ENCODE data around the gene MXI1. TPM values are rescaled to one million over a fixed set of nuclear protein-coding genes. Genes with fewer than 3 reads are reported as not detected.
A peak's percentile ranks its signal among the peaks of the same experiment; 100 is the strongest.

The MXI1 gene
- polyA plus RNA-seq, 1 experiment = 17.1 TPM

DNA sequence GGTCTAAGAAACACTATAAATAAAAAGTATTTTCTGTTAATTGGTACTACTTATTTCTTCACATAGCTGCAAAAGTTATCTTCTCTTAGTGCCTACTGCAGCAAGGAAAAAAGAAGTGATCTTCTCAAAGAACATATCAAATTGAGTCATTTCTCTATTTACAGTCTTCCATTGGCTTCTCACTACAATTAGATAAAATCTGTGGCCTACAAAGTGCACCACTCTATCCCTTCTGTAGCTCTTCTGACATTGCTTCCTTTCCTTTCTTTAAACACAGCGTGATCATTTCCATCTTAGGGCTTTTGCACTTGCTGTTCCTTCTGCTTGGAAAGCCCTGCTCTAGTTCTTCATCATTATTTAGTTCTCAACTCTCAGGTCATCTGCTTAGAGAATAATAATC is 44.7 kb downstream of the MXI1 start:
- no peak for DNase-seq (ENCODE audit: low read depth)
- Histone ChIP-seq H3K36me3 (ENCODE audit: control insufficient read depth, insufficient read depth, low read length) (no peaks in the 10 kb centered on the region), H3K4me3 (ENCODE audit: low read depth, low read length) (no peak overlapping the region), H3K27me3 (ENCODE audit: control insufficient read depth, insufficient read depth, low read length) (no peaks in the 10 kb centered on the region)
- TF ChIP-seq, protein P1, sequence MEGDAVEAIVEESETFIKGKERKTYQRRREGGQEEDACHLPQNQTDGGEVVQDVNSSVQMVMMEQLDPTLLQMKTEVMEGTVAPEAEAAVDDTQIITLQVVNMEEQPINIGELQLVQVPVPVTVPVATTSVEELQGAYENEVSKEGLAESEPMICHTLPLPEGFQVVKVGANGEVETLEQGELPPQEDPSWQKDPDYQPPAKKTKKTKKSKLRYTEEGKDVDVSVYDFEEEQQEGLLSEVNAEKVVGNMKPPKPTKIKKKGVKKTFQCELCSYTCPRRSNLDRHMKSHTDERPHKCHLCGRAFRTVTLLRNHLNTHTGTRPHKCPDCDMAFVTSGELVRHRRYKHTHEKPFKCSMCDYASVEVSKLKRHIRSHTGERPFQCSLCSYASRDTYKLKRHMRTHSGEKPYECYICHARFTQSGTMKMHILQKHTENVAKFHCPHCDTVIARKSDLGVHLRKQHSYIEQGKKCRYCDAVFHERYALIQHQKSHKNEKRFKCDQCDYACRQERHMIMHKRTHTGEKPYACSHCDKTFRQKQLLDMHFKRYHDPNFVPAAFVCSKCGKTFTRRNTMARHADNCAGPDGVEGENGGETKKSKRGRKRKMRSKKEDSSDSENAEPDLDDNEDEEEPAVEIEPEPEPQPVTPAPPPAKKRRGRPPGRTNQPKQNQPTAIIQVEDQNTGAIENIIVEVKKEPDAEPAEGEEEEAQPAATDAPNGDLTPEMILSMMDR (IDR thresholded peaks at IDR 0.05; ENCODE audit: insufficient read depth, low read depth, low read length) = no peak
- POLR2A ChIA-PET = no interaction called here
- CTCF ChIA-PET = interaction anchor here (0.6 kb wide), 1 partner anchor 1153 kb away, joined by 3 read pairs; no protein-coding TSS in a partner anchor

GRCh38 chr10:110254467-110254866 is 47.1 kb downstream of the MXI1 start:
- Histone ChIP-seq H3K36me3 (ENCODE audit: control insufficient read depth, insufficient read depth, low read length) (no peaks in the 10 kb centered on the region), H3K27me3 (ENCODE audit: control insufficient read depth, insufficient read depth, low read length) (no peaks in the 10 kb centered on the region), H3K4me3 (ENCODE audit: low read depth, low read length) (no peak overlapping the region)
- ChIA-PET CTCF (interaction anchor here (1.7 kb wide), 1 partner anchor 25 kb away, joined by 4 read pairs; no protein-coding TSS in a partner anchor), POLR2A (no interaction called here)
- TF ChIP-seq, protein P1 (IDR thresholded peaks at IDR 0.05; ENCODE audit: insufficient read depth, low read depth, low read length) = no peak
- no peak for DNase-seq (ENCODE audit: low read depth)

DNA sequence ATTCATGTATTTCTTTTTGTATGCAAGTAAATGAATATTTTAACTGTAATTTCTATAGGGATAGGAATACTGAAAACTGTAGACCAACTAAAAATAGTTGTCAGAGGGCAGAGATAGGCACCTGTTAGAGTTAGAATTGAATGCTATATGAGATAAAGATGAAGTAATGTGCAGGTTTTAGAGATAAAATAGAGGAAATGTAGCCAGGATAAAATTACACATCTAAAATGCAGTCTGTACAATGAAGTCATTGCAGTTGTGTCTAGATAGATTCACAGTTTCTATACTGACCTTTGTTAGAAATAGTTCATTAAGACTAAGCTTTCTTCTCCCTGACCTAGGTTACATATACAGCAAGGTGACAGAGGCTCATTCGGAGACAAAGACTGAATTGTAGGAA is 51.1 kb downstream of the MXI1 start:
- TF ChIP-seq, protein P1 (IDR thresholded peaks at IDR 0.05; ENCODE audit: insufficient read depth, low read depth, low read length) = no peak
- Histone ChIP-seq H3K4me3 (ENCODE audit: low read depth, low read length) (no peak overlapping the region), H3K36me3 (ENCODE audit: control insufficient read depth, insufficient read depth, low read length) (no peaks in the 10 kb centered on the region), H3K27me3 (ENCODE audit: control insufficient read depth, insufficient read depth, low read length) (no peaks in the 10 kb centered on the region)
- no peak for DNase-seq (ENCODE audit: low read depth)
- ChIA-PET CTCF (interaction anchor here (1.8 kb wide), 1 partner anchor 20 kb away, joined by 6 read pairs; no protein-coding TSS in a partner anchor), POLR2A (no interaction called here)

DNA sequence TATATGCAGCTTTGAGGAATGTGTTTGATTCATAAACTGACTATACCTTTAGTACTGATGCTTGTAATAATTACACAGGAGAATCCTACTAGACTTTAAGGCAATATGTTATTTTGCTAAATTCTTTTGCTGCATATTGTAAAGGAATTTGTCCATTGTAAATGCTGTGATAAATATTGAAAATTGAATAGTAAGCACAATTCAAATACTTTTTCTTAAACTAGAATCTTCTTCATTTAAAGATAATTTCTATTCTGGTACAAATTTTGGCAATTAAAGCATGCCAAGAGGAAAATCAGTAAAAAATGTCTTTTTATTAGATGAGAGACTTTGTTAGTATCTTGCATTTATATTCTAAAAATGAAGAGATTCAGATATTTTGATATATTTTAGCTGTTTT is 51.9 kb downstream of the MXI1 start:
- no peak overlapping the region for H3K4me3 ChIP-seq (ENCODE audit: low read depth, low read length)
- ChIA-PET POLR2A (no interaction called here), CTCF (interaction anchor here (0.6 to 0.7 kb wide), 2 partner anchors 13 to 14 kb away, joined by 3 to 4 read pairs; no protein-coding TSS in a partner anchor)
- no peaks in the 10 kb centered on the region for H3K27me3 ChIP-seq (ENCODE audit: control insufficient read depth, insufficient read depth, low read length)
- H3K36me3 ChIP-seq (ENCODE audit: control insufficient read depth, insufficient read depth, low read length) = no peaks in the 10 kb centered on the region
- TF ChIP-seq, protein P1 (IDR thresholded peaks at IDR 0.05; ENCODE audit: insufficient read depth, low read depth, low read length) = no peak
- no peak for DNase-seq (ENCODE audit: low read depth)

- CTCF ChIA-PET = interaction anchor here (0.6 kb wide), 2 partner anchors 151 to 377 kb away, joined by 3 read pairs; no protein-coding TSS in a partner anchor
- Histone ChIP-seq H3K36me3 (ENCODE audit: control insufficient read depth, insufficient read depth, low read length) (no peaks in the 10 kb centered on the region), H3K4me3 (ENCODE audit: low read depth, low read length) (no peak overlapping the region), H3K27me3 (ENCODE audit: control insufficient read depth, insufficient read depth, low read length) (no peaks in the 10 kb centered on the region)
- POLR2A ChIA-PET = interaction anchor here (0.7 kb wide), 1 partner anchor 10 kb away, joined by 3 read pairs; no protein-coding TSS in a partner anchor
- TF ChIP-seq, protein P1 (IDR thresholded peaks at IDR 0.05; ENCODE audit: insufficient read depth, low read depth, low read length) = no peak
- DNase-seq (ENCODE audit: low read depth) = peak; percentile 30
Observed at GRCh38 chr10:110260746-110261477, 53.5 kb downstream of the MXI1 start.
